ENCODE results near the gene SH3YL1.

GRCh38 chr2:180311-180710 lies 83.5 kb downstream of the SH3YL1 start:
- no peak for TF ChIP-seq POLR2AphosphoS5 (IDR thresholded peaks at IDR 0.05; ENCODE audit: borderline replicate concordance, low read depth, low read length)
- no peak for TF ChIP-seq EZH2 (IDR thresholded peaks at IDR 0.05)
